Left lung (tissue), 10 donors: ENCODE measurements around the gene NUP205. TPM values are rescaled to one million over a fixed set of nuclear protein-coding genes. Genes with fewer than 3 reads are reported as not detected.

Source experiments
- ATAC-seq: fragments of 200-7000 bp; cut with Tn5 transposase; one replicate; pipeline ENCODE4 v1.9.1; 2020; ENCODE audit warnings: moderate library complexity
- DNase-seq, 4 donors: peaks; one replicate each; pipeline ENCODE4 v3.0.0-alpha.2; 2013 to 2020
- H3K27ac ChIP-seq, 2 donors: fragments of 200-600 bp; sonication (generic) in 1 of 2; one replicate each; pipeline versions ENCODE4 v1.5.0 to v1.8.0; 2020 to 2021
- H3K27me3 ChIP-seq, 2 donors: fragments of 200-600 bp; sonication (generic) in 1 of 2; one replicate each; pipeline versions ENCODE4 v1.5.0 to v1.8.0; 2020 to 2021
- H3K36me3 ChIP-seq, 2 donors: fragments of 200-600 bp; sonication (generic) in 1 of 2; one replicate each; pipeline versions ENCODE4 v1.5.0 to v1.8.0; 2020 to 2021
- H3K4me1 ChIP-seq, 2 donors: fragments of 200-600 bp; one replicate each; pipeline ENCODE4 v1.8.0; 2021
- H3K4me3 ChIP-seq, 2 donors: fragments of 200-600 bp; sonication (generic) in 1 of 2; one replicate each; pipeline versions ENCODE4 v1.5.0 to v1.8.0; 2020 to 2021; ENCODE audit warnings: mild to moderate bottlenecking in 1 of 2
- H3K9me3 ChIP-seq, 2 donors: fragments of 200-600 bp; sonication (generic) in 1 of 2; one replicate each; pipeline versions ENCODE4 v1.5.0 to v1.8.0; 2020 to 2021
- CTCF ChIP-seq, 2 donors: fragments of 200-600 bp; sonication (generic) in 1 of 2; IDR thresholded peaks; one replicate each; pipeline versions ENCODE4 v1.5.0 to v1.8.0; 2021; ENCODE audit warnings: antibody characterized with exemption in 2 of 2
- intact Hi-C, 2 donors: fragments of 100-400 bp; cut with DNase I; formaldehyde crosslinking; loops; one replicate each; pipeline versions ENCODE4 v1.11.2 to v1.14.2; 2022
- polyA plus RNA-seq, 6 donors: library from polyadenylated mRNA; unstranded; fragments of 120-200 nt; gene quantifications; one replicate each; pipeline ENCODE4 v1.2.1, GENCODE V29; 2013; ENCODE audit not compliant: insufficient read length in 6 of 6
- total RNA-seq, 2 donors: library from RNA; stranded (reverse); fragmentation: NEBNext Ultra II Directional; extraction: Animal tissue kit (Norgen Biotek cat#: 25700); gene quantifications; one replicate each; pipeline ENCODE4 v1.2.1, GENCODE V29; 2021
- donor health status: DM: no; HTN: yes; CAD: no.
- donor health status: DM: no; HTN: no; CAD: no.

NUP205 gene
- total and polyA plus RNA-seq, 8 donors, result 42.7 to 82.3 (median 74.3) TPM

DNA sequence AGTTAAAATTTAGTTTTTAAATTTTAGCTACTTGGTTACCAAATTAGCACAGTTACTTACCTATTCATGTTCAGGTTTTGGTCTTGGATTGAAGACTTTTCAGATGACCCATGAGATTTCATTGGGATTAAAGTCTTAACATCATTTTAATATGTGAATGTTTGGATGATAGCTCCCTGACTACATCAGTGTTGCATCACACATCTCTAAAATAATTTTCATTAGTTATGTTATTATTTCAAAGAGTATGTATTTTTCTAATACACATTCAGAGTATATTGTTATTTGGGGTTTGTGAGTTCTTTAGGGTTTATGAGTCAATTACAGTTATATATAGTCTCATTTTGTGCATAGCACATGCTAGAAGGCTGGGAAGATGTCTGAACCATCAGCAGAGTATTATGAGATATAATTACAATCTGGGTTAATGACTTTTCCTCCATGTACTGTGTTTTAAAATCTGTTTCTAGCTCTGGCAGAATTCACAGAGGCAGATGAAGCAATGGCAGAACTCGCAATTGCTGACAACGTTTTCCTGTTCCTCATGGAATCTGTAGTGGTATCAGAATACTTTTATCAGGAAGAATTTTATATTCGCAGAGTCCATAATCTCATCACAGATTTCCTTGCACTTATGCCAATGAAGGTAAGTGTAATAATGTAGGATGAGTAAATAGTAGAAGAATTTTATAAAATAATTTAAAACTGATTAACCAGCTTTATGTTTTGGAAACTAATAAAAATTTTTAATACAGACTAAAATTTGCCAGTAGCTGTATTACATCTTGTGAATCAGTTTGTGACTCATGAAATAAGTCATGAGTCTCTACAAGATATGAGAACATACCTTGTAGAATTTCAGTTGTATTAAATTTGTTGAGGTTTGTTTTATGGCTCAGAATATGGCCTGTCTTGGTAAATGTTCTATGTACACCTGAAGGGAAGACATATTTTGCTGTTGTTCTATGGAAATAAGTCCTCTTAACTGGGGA lies 26.9 kb downstream of the NUP205 start:
- Histone ChIP-seq H3K4me3 (no peak overlapping the region), H3K4me1 (no peaks in the 10 kb centered on the region), H3K27ac (no peak overlapping the region), H3K36me3 (peaks cover 0 to 100% of the 10 kb centered on the region in 2 donors), H3K27me3 (no peaks in the 10 kb centered on the region), H3K9me3 (no peaks in the 10 kb centered on the region)
- intact Hi-C loops, result no loop called here
- DNase-seq, result no peak
- no peak for ATAC-seq
- no peak for TF ChIP-seq CTCF (IDR thresholded peaks at IDR 0.05)

DNA sequence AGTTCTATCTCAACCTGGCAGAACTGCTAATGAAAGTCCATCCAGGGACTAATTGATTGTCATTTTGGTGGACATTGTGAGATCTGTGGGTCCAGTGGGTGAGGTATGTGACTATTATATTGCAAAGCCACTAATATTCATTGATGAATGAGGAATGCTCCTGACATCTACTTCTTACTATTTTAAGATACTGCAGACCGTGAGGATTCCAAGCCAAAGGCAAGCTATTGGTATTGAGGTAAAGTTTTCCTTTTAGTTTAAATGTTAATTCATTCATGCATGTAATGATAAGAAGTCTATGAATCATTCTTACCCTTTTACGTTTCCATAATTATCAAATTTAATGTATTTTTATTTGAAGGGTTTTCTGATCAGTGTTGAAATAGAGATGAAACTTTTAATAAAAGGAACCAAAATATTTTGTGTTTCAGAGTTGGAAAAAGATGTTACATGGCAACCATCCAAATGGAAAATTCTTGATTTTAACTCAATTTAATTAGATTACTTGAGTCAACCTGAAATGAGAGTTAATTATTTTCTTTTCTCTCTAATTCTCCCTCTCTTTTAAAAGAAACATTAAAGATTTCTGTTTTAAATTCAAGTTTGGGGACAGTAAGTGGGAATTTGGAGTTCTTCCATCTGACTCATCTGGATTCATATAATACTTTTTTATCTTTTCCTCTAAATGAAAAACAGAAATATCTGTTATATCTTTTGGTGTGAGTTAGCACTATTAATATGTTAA lies 39.6 kb downstream of the NUP205 start:
- H3K36me3 ChIP-seq, result peaks cover 0 to 90% of the 10 kb centered on the region in 2 donors
- H3K4me3 ChIP-seq, result no peak overlapping the region
- no peak for ATAC-seq
- no peaks in the 10 kb centered on the region for H3K9me3 ChIP-seq
- no peaks in the 10 kb centered on the region for H3K27me3 ChIP-seq
- TF ChIP-seq CTCF (IDR thresholded peaks at IDR 0.05), result no peak
- no peaks in the 10 kb centered on the region for H3K4me1 ChIP-seq
- intact Hi-C loops, result no loop called here
- no peak overlapping the region for H3K27ac ChIP-seq
- DNase-seq, result no peak

GRCh38 chr7:135597926-135598305 lies 40.2 kb downstream of the NUP205 start:
- H3K36me3 ChIP-seq, result peaks cover 0 to 90% of the 10 kb centered on the region in 2 donors
- H3K4me1 ChIP-seq, result no peaks in the 10 kb centered on the region
- no peak for TF ChIP-seq CTCF (IDR thresholded peaks at IDR 0.05)

DNA sequence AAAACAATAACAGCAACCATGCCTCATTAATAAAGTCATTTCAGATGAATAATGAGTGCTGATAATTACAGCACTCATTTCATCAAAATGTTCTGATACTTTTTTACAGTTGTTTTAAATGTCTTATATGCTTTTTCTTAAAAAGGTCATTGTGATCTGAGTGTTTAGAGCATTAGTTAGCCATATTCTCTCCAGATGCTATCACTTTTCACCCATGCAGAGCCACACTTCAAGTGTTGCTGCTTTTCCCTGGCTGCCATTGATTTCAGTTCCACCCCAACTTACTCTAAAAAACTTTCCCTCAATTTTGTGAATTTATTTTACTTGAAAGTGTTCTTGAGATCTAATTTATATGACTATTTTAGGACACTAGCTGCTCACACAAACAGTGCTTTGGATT lies 41.8 kb downstream of the NUP205 start:
- Histone ChIP-seq H3K4me1 (no peaks in the 10 kb centered on the region), H3K9me3 (no peaks in the 10 kb centered on the region), H3K36me3 (peaks cover 0 to 90% of the 10 kb centered on the region in 2 donors), H3K27me3 (no peaks in the 10 kb centered on the region), H3K27ac (no peak overlapping the region), H3K4me3 (no peak overlapping the region)
- ATAC-seq (no peak), DNase-seq (no peak)
- intact Hi-C loops, result no loop called here
- no peak for TF ChIP-seq CTCF (IDR thresholded peaks at IDR 0.05)

More at GRCh38 chr7:135597926-135598305, 40.2 kb downstream of the NUP205 start:
- Histone ChIP-seq H3K4me3 (no peak overlapping the region), H3K9me3 (no peaks in the 10 kb centered on the region), H3K27me3 (no peaks in the 10 kb centered on the region), H3K27ac (no peak overlapping the region)
- DNase-seq (no peak), ATAC-seq (no peak)
- intact Hi-C loops, result no loop called here

DNA sequence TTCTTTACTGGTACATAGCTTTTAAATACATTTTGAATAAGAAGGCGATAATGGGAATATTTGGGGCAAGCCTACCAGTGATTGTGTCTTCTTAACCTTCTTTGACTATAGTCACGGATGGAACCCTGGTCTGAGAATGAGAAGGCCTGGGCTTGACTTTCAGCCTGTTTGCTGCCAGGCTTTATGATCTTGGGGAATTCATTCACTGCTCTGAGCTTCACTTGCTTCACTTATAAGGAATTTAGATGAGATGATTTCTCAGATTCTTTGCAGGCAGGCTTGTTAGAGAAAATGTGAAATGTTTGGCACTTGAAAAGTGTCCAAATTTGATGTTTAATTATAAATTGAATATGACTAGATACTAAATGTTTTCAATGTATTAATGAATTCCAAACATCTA lies 42.5 kb downstream of the NUP205 start:
- H3K36me3 ChIP-seq, result peaks cover 0 to 90% of the 10 kb centered on the region in 2 donors
- intact Hi-C loops, result no loop called here

More for the DNA sequence above, 42.5 kb downstream of the NUP205 start:
- Histone ChIP-seq H3K9me3 (no peaks in the 10 kb centered on the region), H3K27me3 (no peaks in the 10 kb centered on the region), H3K4me3 (no peak overlapping the region), H3K27ac (no peak overlapping the region), H3K4me1 (no peaks in the 10 kb centered on the region)
- DNase-seq (no peak), ATAC-seq (no peak)
- no peak for TF ChIP-seq CTCF (IDR thresholded peaks at IDR 0.05)
